WTC11 (cell line): ENCODE data around the gene ETV6. TPM values are rescaled to one million over a fixed set of nuclear protein-coding genes. Genes with fewer than 3 reads are reported as not detected.

Experiments used
- ATAC-seq: fragments of 200-7000 bp; cut with Tn5 transposase; 2 replicates; pipeline ENCODE4 v1.10.0; 2021; ENCODE audit warnings: mild to moderate bottlenecking, moderate library complexity
- CTCF ChIA-PET: fragments of 300-600 bp; sonication (Branson Sonifier 250); formaldehyde crosslinking; loops from one replicate; lab custom pipeline; 2021; ENCODE audit warnings: antibody characterized with exemption; lab: Charles Lee
- POLR2A ChIA-PET: fragments of 350-600 bp; sonication (Branson Sonifier 250); formaldehyde crosslinking; loops from one replicate; lab custom pipeline; 2021; ENCODE audit warnings: antibody characterized with exemption; lab: Charles Lee
- DNase-seq: peaks from one replicate; pipeline ENCODE4 v3.0.0; 2021; ENCODE audit warnings: low spot score
- H3K27ac Mint-ChIP-seq: 2 replicates; pipeline ENCODE4 v1.8.0; 2021; ENCODE audit warnings: mixed read lengths
- H3K27me3 Mint-ChIP-seq: 2 replicates; pipeline ENCODE4 v1.8.0; 2021; ENCODE audit warnings: low read depth, mild to moderate bottlenecking, moderate library complexity, mixed read lengths
- H3K36me3 Mint-ChIP-seq: 2 replicates; pipeline ENCODE4 v1.8.0; 2021; ENCODE audit warnings: mixed read lengths
- H3K4me1 Mint-ChIP-seq: 2 replicates; pipeline ENCODE4 v1.8.0; 2022; ENCODE audit warnings: mixed read lengths
- H3K4me3 Mint-ChIP-seq: 2 replicates; pipeline ENCODE4 v1.8.0; 2021; ENCODE audit warnings: mild to moderate bottlenecking, moderate library complexity, mixed read lengths
- H3K9me3 Mint-ChIP-seq: 2 replicates; pipeline ENCODE4 v1.8.0; 2021; ENCODE audit warnings: mixed read lengths
- ATF1 ChIP-seq: sonication (generic); formaldehyde crosslinking; IDR thresholded peaks from 2 replicates; pipeline ENCODE4 v1.8.1; 2023; ENCODE audit warnings: mild to moderate bottlenecking, moderate library complexity, missing genetic modification reagents
- CBFB ChIP-seq: sonication (generic); formaldehyde crosslinking; IDR thresholded peaks from 2 replicates; pipeline ENCODE4 v1.8.1; 2022; ENCODE audit warnings: mild to moderate bottlenecking, low read depth, missing genetic modification reagents
- CREB1 ChIP-seq: sonication (generic); formaldehyde crosslinking; IDR thresholded peaks from 2 replicates; pipeline ENCODE4 v1.8.0; 2023; ENCODE audit warnings: mild to moderate bottlenecking, missing genetic modification reagents
- ELF4 ChIP-seq: sonication (generic); formaldehyde crosslinking; IDR thresholded peaks from 2 replicates; pipeline ENCODE4 v1.8.1; 2022; ENCODE audit warnings: low read depth, mild to moderate bottlenecking, moderate library complexity, missing genetic modification reagents
- FOXJ3 ChIP-seq: sonication (generic); formaldehyde crosslinking; IDR thresholded peaks from 2 replicates; pipeline ENCODE4 v1.9.0; 2021; ENCODE audit warnings: missing genetic modification reagents, mild to moderate bottlenecking, borderline replicate concordance
- NFE2L1 ChIP-seq: sonication (generic); formaldehyde crosslinking; IDR thresholded peaks from 2 replicates; pipeline ENCODE4 v1.8.1; 2023; ENCODE audit warnings: missing genetic modification reagents
- NR1H2 ChIP-seq: sonication (generic); formaldehyde crosslinking; IDR thresholded peaks from 2 replicates; pipeline ENCODE4 v1.9.0; 2021; ENCODE audit warnings: mild to moderate bottlenecking, moderate library complexity, missing genetic modification reagents
- OVOL2 ChIP-seq: fragments of 250-450 bp; sonication (Bioruptor Pico); IDR thresholded peaks from 2 replicates; pipeline ENCODE4 v1.9.0; 2021; ENCODE audit warnings: mild to moderate bottlenecking, borderline replicate concordance
- PRRX2 ChIP-seq: fragments of 250-450 bp; sonication (Bioruptor Pico); IDR thresholded peaks from 2 replicates; pipeline ENCODE4 v1.8.0; 2021; ENCODE audit warnings: mild to moderate bottlenecking
- SMAD3 ChIP-seq: sonication (generic); formaldehyde crosslinking; IDR thresholded peaks from 2 replicates; pipeline ENCODE4 v1.8.0; 2022; ENCODE audit warnings: missing genetic modification reagents, mild to moderate bottlenecking, borderline replicate concordance
- ZNF121 ChIP-seq: sonication (generic); formaldehyde crosslinking; IDR thresholded peaks from 2 replicates; pipeline ENCODE4 v1.8.0; 2023; ENCODE audit warnings: missing genetic modification reagents
- total RNA-seq: library from RNA; stranded (reverse); gene quantifications from 3 replicates; pipeline ENCODE4 v1.2.3, GENCODE V29; 2021
- TF ChIP-seq, protein P1 (sequence below): fragments of 250-450 bp; sonication (Bioruptor Pico); conservative IDR thresholded peaks from 2 replicates; pipeline ENCODE4 v1.9.0; 2021; ENCODE audit warnings: mild to moderate bottlenecking
- TF ChIP-seq, protein P2 (sequence below): sonication (generic); formaldehyde crosslinking; IDR thresholded peaks from 2 replicates; pipeline ENCODE4 v1.8.1; 2023; ENCODE audit warnings: mild to moderate bottlenecking, missing genetic modification reagents, moderate library complexity
- TF ChIP-seq, protein P3 (sequence below): sonication (generic); formaldehyde crosslinking; IDR thresholded peaks from 2 replicates; pipeline ENCODE4 v1.8.1; 2023; ENCODE audit warnings: mild to moderate bottlenecking, missing genetic modification reagents, borderline replicate concordance
- TF ChIP-seq, protein P4 (sequence below): sonication (generic); formaldehyde crosslinking; IDR thresholded peaks from 2 replicates; pipeline ENCODE4 v1.8.1; 2022; ENCODE audit warnings: mild to moderate bottlenecking, missing genetic modification reagents, moderate library complexity, borderline replicate concordance
- TF ChIP-seq, protein P5 (sequence below): sonication (generic); formaldehyde crosslinking; IDR thresholded peaks from 2 replicates; pipeline ENCODE4 v1.8.0; 2023; ENCODE audit warnings: missing genetic modification reagents
- TF ChIP-seq, protein P6 (sequence below): sonication (generic); formaldehyde crosslinking; IDR thresholded peaks from 2 replicates; pipeline ENCODE4 v1.8.0; 2022; ENCODE audit warnings: mild to moderate bottlenecking, missing genetic modification reagents
- TF ChIP-seq, protein P7 (sequence below): sonication (generic); formaldehyde crosslinking; conservative IDR thresholded peaks from 2 replicates; pipeline ENCODE4 v1.8.1; 2023; ENCODE audit warnings: mild to moderate bottlenecking, low read depth, missing genetic modification reagents, moderate library complexity
- TF ChIP-seq, protein P8 (sequence below): sonication (generic); formaldehyde crosslinking; IDR thresholded peaks from 2 replicates; pipeline ENCODE4 v1.8.1; 2023; ENCODE audit warnings: mild to moderate bottlenecking, missing genetic modification reagents

ETV6 gene
- total RNA-seq, 1 experiment from 2014 or later, result 23.5 TPM

DNA sequence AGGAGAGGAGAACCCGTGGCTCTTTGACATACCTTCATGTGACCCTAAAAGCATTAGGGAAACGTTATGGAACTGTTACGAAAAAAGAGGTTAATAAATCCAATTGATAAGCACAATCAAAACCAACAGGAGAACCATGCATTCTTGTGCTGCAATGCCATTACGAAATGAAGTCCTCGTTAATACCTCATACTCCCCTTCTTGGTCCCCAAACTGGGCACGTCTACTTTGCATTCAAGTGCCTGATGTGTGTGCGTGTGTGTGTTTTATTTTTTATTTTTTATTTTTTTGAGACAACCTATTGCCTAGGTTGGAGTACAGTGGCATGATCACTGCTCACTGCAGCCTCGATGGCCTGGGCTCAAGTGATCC, 150.0 kb downstream of the ETV6 start:
- no peaks in the 10 kb centered on the region for H3K27me3 Mint-ChIP-seq
- H3K4me3 Mint-ChIP-seq, result no peak overlapping the region
- peaks cover 27% of the 10 kb centered on the region for H3K4me1 Mint-ChIP-seq
- CTCF ChIA-PET, result no interaction called here
- H3K9me3 Mint-ChIP-seq, result no peaks in the 10 kb centered on the region
- ATAC-seq, result no peak
- POLR2A ChIA-PET, result no interaction called here
- TF ChIP-seq, protein P1, sequence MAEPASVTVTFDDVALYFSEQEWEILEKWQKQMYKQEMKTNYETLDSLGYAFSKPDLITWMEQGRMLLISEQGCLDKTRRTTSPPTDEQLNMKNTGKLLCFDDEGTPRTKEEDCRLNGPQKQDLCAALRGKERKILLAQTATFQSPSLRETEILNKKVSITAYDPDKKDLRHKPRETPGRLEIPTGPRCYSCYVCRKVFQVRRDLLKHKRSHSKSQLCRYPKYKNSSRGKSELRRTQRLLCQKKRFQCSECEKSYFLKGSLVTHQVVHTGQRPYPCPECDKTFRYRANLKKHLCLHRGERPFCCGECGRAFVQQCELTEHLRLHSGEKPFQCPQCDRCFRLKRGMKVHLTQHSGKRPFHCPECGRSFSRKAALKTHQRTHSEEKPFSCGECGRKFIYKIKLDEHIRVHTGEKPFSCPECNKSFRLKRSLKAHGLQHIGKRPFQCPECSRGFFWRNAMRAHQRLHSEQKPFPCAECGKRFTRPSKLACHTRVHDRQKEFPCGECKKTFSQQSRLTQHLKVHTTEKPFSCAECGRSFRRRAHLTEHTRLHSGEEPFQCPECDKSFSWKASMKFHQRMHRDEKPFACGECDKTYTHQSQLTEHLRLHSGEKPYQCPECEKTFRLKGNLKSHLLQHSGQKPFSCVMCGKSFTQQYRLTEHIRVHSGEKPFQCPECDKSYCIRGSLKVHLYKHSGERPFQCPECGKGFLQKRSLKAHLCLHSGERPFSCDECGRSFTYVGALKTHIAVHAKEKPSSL (CRISPR knock-in tag), result no peak
- TF ChIP-seq NFE2L1 (CRISPR knock-in tag), result no peak
- no peak for TF ChIP-seq CREB1
- no peak for TF ChIP-seq FOXJ3 (CRISPR knock-in tag)
- TF ChIP-seq, protein P2, sequence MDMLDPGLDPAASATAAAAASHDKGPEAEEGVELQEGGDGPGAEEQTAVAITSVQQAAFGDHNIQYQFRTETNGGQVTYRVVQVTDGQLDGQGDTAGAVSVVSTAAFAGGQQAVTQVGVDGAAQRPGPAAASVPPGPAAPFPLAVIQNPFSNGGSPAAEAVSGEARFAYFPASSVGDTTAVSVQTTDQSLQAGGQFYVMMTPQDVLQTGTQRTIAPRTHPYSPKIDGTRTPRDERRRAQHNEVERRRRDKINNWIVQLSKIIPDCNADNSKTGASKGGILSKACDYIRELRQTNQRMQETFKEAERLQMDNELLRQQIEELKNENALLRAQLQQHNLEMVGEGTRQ (CRISPR knock-in tag), result no peak
- TF ChIP-seq, protein P3, sequence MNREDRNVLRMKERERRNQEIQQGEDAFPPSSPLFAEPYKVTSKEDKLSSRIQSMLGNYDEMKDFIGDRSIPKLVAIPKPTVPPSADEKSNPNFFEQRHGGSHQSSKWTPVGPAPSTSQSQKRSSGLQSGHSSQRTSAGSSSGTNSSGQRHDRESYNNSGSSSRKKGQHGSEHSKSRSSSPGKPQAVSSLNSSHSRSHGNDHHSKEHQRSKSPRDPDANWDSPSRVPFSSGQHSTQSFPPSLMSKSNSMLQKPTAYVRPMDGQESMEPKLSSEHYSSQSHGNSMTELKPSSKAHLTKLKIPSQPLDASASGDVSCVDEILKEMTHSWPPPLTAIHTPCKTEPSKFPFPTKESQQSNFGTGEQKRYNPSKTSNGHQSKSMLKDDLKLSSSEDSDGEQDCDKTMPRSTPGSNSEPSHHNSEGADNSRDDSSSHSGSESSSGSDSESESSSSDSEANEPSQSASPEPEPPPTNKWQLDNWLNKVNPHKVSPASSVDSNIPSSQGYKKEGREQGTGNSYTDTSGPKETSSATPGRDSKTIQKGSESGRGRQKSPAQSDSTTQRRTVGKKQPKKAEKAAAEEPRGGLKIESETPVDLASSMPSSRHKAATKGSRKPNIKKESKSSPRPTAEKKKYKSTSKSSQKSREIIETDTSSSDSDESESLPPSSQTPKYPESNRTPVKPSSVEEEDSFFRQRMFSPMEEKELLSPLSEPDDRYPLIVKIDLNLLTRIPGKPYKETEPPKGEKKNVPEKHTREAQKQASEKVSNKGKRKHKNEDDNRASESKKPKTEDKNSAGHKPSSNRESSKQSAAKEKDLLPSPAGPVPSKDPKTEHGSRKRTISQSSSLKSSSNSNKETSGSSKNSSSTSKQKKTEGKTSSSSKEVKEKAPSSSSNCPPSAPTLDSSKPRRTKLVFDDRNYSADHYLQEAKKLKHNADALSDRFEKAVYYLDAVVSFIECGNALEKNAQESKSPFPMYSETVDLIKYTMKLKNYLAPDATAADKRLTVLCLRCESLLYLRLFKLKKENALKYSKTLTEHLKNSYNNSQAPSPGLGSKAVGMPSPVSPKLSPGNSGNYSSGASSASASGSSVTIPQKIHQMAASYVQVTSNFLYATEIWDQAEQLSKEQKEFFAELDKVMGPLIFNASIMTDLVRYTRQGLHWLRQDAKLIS (CRISPR knock-in tag), result no peak
- TF ChIP-seq OVOL2 (CRISPR knock-in tag), result no peak
- TF ChIP-seq, protein P4, sequence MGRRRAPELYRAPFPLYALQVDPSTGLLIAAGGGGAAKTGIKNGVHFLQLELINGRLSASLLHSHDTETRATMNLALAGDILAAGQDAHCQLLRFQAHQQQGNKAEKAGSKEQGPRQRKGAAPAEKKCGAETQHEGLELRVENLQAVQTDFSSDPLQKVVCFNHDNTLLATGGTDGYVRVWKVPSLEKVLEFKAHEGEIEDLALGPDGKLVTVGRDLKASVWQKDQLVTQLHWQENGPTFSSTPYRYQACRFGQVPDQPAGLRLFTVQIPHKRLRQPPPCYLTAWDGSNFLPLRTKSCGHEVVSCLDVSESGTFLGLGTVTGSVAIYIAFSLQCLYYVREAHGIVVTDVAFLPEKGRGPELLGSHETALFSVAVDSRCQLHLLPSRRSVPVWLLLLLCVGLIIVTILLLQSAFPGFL (CRISPR knock-in tag), result no peak
- TF ChIP-seq, protein P5, sequence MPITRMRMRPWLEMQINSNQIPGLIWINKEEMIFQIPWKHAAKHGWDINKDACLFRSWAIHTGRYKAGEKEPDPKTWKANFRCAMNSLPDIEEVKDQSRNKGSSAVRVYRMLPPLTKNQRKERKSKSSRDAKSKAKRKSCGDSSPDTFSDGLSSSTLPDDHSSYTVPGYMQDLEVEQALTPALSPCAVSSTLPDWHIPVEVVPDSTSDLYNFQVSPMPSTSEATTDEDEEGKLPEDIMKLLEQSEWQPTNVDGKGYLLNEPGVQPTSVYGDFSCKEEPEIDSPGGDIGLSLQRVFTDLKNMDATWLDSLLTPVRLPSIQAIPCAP (CRISPR knock-in tag), result no peak
- TF ChIP-seq PRRX2 (CRISPR knock-in tag), result no peak
- no peaks in the 10 kb centered on the region for H3K36me3 Mint-ChIP-seq
- no peak overlapping the region for H3K27ac Mint-ChIP-seq
- no peak for DNase-seq

DNA sequence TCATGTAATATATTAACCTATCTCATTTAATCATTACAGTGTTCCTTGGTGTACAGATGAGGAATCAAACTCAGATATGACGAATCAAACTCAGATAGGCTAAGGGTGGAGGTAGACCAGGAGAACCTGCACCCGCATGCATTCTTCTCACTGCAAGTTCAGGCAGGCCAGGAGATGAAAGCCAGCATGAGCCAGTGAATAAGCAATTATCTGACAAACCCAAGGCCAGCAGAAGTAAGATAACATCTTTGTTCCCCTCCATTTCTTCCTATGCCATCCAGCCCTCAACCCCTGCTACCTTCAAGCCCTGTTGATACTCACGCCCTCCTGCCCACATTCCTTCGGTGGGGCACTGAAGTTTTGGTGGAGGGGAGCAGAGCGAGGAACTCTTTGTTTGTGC, 152.2 kb downstream of the ETV6 start:
- no peak for ATAC-seq
- POLR2A ChIA-PET, result no interaction called here
- CTCF ChIA-PET, result no interaction called here
- no peaks in the 10 kb centered on the region for H3K36me3 Mint-ChIP-seq
- H3K4me3 Mint-ChIP-seq, result no peak overlapping the region
- H3K4me1 Mint-ChIP-seq, result peaks cover 23% of the 10 kb centered on the region
- DNase-seq, result no peak
- TF ChIP-seq, protein P6, sequence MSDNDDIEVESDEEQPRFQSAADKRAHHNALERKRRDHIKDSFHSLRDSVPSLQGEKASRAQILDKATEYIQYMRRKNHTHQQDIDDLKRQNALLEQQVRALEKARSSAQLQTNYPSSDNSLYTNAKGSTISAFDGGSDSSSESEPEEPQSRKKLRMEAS (CRISPR knock-in tag), result no peak
- no peak overlapping the region for H3K27ac Mint-ChIP-seq
- H3K27me3 Mint-ChIP-seq, result no peaks in the 10 kb centered on the region
- H3K9me3 Mint-ChIP-seq, result no peaks in the 10 kb centered on the region

DNA sequence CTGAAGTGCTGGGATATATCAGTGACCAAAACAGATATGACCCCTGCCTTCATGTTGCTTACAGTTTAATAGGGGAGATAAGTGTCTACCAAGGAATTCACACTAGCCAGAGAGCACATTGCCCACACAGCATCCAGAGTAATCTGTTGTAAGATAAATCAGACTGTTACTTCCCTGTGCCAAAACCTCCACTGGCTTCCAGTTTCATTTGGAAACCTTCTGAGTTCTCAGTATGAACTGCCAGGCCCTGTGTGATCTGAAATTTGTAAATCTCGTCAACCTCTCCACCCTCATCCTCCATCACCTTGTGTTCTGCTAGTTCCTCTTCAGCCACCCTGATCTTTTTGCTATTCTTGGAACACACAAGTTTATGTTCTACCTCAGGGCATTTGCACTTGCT, 154.7 kb downstream of the ETV6 start:
- ATAC-seq (no peak), DNase-seq (no peak)
- Mint-ChIP-seq H3K4me3 (no peak overlapping the region), H3K4me1 (peaks cover 32% of the 10 kb centered on the region), H3K9me3 (no peaks in the 10 kb centered on the region), H3K27me3 (no peaks in the 10 kb centered on the region), H3K36me3 (no peaks in the 10 kb centered on the region), H3K27ac (no peak overlapping the region)
- POLR2A ChIA-PET, result no interaction called here
- CTCF ChIA-PET, result interaction anchor here (0.6 to 1.6 kb wide), 3 partner anchors 33 to 220 kb away, joined by 3 to 6 read pairs (median 3); no protein-coding TSS in a partner anchor
- TF ChIP-seq, protein P7, sequence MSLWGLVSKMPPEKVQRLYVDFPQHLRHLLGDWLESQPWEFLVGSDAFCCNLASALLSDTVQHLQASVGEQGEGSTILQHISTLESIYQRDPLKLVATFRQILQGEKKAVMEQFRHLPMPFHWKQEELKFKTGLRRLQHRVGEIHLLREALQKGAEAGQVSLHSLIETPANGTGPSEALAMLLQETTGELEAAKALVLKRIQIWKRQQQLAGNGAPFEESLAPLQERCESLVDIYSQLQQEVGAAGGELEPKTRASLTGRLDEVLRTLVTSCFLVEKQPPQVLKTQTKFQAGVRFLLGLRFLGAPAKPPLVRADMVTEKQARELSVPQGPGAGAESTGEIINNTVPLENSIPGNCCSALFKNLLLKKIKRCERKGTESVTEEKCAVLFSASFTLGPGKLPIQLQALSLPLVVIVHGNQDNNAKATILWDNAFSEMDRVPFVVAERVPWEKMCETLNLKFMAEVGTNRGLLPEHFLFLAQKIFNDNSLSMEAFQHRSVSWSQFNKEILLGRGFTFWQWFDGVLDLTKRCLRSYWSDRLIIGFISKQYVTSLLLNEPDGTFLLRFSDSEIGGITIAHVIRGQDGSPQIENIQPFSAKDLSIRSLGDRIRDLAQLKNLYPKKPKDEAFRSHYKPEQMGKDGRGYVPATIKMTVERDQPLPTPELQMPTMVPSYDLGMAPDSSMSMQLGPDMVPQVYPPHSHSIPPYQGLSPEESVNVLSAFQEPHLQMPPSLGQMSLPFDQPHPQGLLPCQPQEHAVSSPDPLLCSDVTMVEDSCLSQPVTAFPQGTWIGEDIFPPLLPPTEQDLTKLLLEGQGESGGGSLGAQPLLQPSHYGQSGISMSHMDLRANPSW (CRISPR knock-in tag), result no peak
- TF ChIP-seq ELF4, result no peak
- TF ChIP-seq ZNF121, result no peak
- TF ChIP-seq NR1H2 (CRISPR knock-in tag), result no peak
- TF ChIP-seq SMAD3 (CRISPR knock-in tag), result no peak
- TF ChIP-seq, protein P8, sequence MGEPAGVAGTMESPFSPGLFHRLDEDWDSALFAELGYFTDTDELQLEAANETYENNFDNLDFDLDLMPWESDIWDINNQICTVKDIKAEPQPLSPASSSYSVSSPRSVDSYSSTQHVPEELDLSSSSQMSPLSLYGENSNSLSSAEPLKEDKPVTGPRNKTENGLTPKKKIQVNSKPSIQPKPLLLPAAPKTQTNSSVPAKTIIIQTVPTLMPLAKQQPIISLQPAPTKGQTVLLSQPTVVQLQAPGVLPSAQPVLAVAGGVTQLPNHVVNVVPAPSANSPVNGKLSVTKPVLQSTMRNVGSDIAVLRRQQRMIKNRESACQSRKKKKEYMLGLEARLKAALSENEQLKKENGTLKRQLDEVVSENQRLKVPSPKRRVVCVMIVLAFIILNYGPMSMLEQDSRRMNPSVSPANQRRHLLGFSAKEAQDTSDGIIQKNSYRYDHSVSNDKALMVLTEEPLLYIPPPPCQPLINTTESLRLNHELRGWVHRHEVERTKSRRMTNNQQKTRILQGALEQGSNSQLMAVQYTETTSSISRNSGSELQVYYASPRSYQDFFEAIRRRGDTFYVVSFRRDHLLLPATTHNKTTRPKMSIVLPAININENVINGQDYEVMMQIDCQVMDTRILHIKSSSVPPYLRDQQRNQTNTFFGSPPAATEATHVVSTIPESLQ (CRISPR knock-in tag), result no peak
- TF ChIP-seq CBFB (CRISPR knock-in tag), result no peak
- no peak for TF ChIP-seq ATF1
